Fibroblast of villous mesenchyme (primary cell): ENCODE data around the gene RAD51B. TPM values are rescaled to one million over a fixed set of nuclear protein-coding genes. Genes with fewer than 3 reads are reported as not detected.

ENCODE experiments used
- DNase-seq: peaks from one replicate; pipeline ENCODE4 v3.0.0-alpha.2; 2010; ENCODE audit warnings: low read depth
- H3K4me3 ChIP-seq: 2 replicates; pipeline ENCODE4 v1.5.1; 2011; ENCODE audit warnings: low read depth, mild to moderate bottlenecking, low read length
- CTCF ChIP-seq: IDR thresholded peaks from 2 replicates; pipeline ENCODE4 v1.5.1; 2012; ENCODE audit warnings: low read depth, mild to moderate bottlenecking, low read length; ENCODE audit not compliant: insufficient read depth
- total RNA-seq: library from RNA; depleted of rRNA; stranded (reverse); fragments of >200 nt; gene quantifications from 2 replicates; pipeline ENCODE4 v1.2.3, GENCODE V29; 2012

The RAD51B gene
- total RNA-seq, 1 donor = 22.0 TPM

DNA sequence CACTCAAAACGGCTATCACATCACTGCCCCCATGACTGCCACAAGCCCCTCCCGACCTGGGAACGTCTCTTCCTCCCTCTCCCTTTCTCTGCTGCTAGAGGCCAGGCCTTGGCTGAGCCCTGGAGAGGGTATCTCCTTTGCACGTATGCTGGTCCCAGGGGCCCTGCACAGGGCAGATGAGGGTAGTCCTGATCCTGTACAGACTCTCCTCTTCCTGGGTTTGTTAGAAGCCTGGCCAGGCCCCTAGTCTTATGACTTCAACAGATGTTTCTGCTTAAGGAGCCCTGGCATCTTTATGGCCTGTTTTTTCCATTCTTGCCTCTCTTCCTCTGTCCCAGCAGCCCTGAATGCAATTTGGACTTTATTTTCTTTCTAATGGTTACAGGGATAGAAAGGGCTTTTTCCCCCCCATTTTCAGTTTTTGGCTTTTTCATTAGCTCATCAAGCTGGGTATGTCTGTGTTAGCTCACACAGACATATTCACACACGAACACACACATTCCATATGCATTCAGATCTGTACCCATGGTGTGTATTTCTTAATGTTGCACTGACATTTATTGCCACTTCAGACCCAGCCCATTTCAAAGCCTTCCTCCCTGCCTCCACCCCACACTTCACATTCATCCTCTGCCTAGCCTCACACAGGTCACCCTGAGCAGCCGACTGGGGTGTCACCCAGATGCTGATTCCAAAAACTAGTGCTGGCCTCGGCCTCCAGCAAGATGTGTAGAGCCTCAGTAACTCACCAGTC, 770.0 kb downstream of the RAD51B start:
- peak; percentile 99 for DNase-seq
- H3K4me3 ChIP-seq = no peak overlapping the region

DNA sequence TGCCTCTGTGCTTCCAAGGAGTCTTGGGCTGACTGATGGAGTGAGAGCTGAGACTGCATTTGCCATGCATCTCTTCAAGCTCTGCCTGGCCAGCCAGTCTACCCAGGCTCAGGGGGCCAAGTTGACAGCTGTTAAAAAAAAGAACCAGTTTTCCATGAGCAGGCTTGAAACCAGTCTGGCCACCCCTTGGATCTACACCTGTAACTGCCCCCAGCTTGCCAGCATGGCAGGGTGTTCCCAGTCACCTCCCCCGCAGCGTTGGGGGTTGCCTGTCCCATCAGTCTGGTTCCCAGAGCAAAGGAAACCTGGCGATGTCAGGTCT, 770.6 kb downstream of the RAD51B start:
- no peak for TF ChIP-seq CTCF
- no peak overlapping the region for H3K4me3 ChIP-seq
- DNase-seq = no peak

More for the DNA sequence above, 770.0 kb downstream of the RAD51B start:
- TF ChIP-seq CTCF = no peak

GRCh38 chr14:68591786-68592185, 772.2 kb downstream of the RAD51B start:
- H3K4me3 ChIP-seq = no peak overlapping the region
- no peak for DNase-seq
- TF ChIP-seq CTCF = no peak

DNA sequence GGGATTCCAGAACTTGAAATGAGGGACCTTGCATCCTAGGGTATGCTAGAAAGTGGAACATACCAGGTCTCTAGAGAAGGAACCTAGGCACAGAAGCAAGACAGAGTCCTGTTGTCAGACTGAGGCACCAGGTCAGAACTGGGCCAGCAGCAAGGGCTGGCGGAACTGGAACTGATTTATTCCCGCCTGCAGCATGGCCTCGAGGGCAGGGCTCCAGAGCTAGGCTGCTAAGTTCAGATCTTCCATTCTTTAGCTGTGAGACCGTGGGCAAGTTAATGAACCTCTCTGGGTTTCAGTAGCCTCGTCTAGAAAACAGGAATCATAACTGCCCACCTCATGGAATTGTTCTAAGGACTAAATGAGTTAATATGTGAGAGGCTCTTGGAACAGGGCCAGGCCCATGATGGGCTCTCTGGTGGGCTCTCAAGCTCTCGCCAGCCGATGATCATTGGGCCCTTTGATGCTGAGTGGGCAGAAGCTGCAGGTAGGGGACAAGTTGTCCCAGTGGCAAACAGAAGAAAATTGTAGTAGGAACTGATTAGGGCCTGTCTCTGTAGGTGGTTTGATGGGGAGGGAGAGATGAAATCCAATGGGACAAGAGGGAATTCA, 773.5 kb downstream of the RAD51B start:
- TF ChIP-seq CTCF = no peak
- H3K4me3 ChIP-seq = no peak overlapping the region
- DNase-seq = no peak

- TF ChIP-seq CTCF = no peak
- no peak for DNase-seq
- no peak overlapping the region for H3K4me3 ChIP-seq
Observed at GRCh38 chr14:68593806-68594536, 774.4 kb downstream of the RAD51B start.

DNA sequence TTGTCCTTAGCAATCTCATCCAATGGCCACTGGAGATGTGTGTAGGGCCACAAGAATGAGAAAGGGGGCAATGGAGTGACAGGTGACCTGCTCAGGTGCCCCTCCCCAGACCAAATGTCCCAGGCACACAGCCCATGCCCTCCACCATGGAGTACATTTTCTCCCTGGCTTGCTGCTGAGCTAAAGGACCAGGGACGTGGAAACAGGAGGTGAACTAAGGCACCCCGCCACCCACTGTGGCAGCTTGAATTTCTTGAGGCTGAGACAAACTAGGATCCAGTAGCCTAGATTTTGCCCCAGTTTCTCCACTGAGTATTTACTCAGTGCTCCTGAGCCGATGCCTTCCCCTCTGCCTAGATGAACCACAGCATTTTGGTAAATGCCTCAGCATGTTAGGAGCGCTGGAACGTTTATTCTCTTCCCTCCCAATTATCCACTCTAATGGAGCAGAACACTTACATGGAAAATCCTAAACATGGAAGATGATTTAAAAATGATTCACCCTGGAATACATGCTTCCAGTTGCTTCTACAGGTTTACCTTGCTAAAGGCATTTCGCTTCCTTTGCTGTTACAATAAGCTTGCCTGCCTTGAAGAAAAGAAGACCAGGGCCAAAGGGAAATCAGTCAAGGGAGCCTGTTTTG, 775.3 kb downstream of the RAD51B start:
- TF ChIP-seq CTCF = no peak
- H3K4me3 ChIP-seq = no peak overlapping the region
- DNase-seq = no peak
